Stimulated activated naive CD8-positive, alpha-beta T cell treated with anti-CD3 and anti-CD28 coated beads, Interleukin-15, amount 100 ng/mL, for 72 hours (primary cell): ENCODE data around the gene STEAP3.
A peak's percentile ranks its signal among the peaks of the same experiment; 100 is the strongest.

Experiments used
- ATAC-seq: fragments of 150-1000 bp; cut with Tn5 transposase; 2 replicates; pipeline ENCODE4 v1.10.0; 2021; ENCODE audit warnings: mild to moderate bottlenecking, moderate library complexity
- DNase-seq, 2 donors: peaks; one replicate each; pipeline ENCODE4 v3.0.0; 2021 to 2022
- H3K27ac Mint-ChIP-seq, 2 donors: one replicate each; pipeline ENCODE4 v1.8.0; 2022; ENCODE audit warnings: mild to moderate bottlenecking in 2 of 2, mixed read lengths in 2 of 2, moderate library complexity in 2 of 2
- H3K27me3 Mint-ChIP-seq: one replicate; pipeline ENCODE4 v1.8.0; 2022; ENCODE audit warnings: mixed read lengths
- H3K4me1 Mint-ChIP-seq: one replicate; pipeline ENCODE4 v1.8.0; 2022; ENCODE audit warnings: mild to moderate bottlenecking, mixed read lengths
- H3K4me3 Mint-ChIP-seq, 2 donors: one replicate each; pipeline ENCODE4 v1.8.0; 2022; ENCODE audit warnings: mild to moderate bottlenecking in 2 of 2, mixed read lengths in 2 of 2, moderate library complexity in 1 of 2
- H3K9me3 Mint-ChIP-seq, 2 donors: one replicate each; pipeline ENCODE4 v1.8.0; 2022; ENCODE audit warnings: mixed read lengths in 2 of 2

The STEAP3 gene

GRCh38 chr2:119214453-119215037 lies 9.1 kb upstream of the STEAP3 start:
- no peaks in the 10 kb centered on the region for H3K9me3 Mint-ChIP-seq
- peaks cover 33% of the 10 kb centered on the region for H3K27me3 Mint-ChIP-seq
- H3K4me3 Mint-ChIP-seq, result no peak overlapping the region
- peaks cover 6% of the 10 kb centered on the region for H3K4me1 Mint-ChIP-seq
- H3K27ac Mint-ChIP-seq, result no peak overlapping the region
- ATAC-seq (no peak), DNase-seq (no peak)

- H3K27me3 Mint-ChIP-seq, result peaks cover 48% of the 10 kb centered on the region
- ATAC-seq (no peak), DNase-seq (no peak)
- H3K4me1 Mint-ChIP-seq, result peaks cover 6% of the 10 kb centered on the region
- H3K4me3 Mint-ChIP-seq, result no peak overlapping the region
- H3K9me3 Mint-ChIP-seq, result no peaks in the 10 kb centered on the region
- no peak overlapping the region for H3K27ac Mint-ChIP-seq
These were observed 6.6 kb upstream of the STEAP3 start for GRCh38 chr2:119216994-119217393.

- Mint-ChIP-seq H3K9me3 (no peaks in the 10 kb centered on the region), H3K27me3 (peaks cover 56% of the 10 kb centered on the region), H3K27ac (peak overlapping the region; percentile 38 to 69), H3K4me3 (no peak overlapping the region), H3K4me1 (peaks cover 6% of the 10 kb centered on the region)
- ATAC-seq (no peak), DNase-seq (peak in 1 of 2 donors; percentile 18)
These were observed 5.1 kb upstream of the STEAP3 start for GRCh38 chr2:119218478-119219064.

- Mint-ChIP-seq H3K4me1 (peaks cover 6% of the 10 kb centered on the region), H3K27ac (no peak overlapping the region)
- ATAC-seq, result no peak
These were observed 3.8 kb upstream of the STEAP3 start for GRCh38 chr2:119219873-119220272.

GRCh38 chr2:119220720-119221301 lies 2.8 kb upstream of the STEAP3 start:
- no peaks in the 10 kb centered on the region for H3K9me3 Mint-ChIP-seq
- H3K4me3 Mint-ChIP-seq, result no peak overlapping the region
- no peak overlapping the region for H3K27ac Mint-ChIP-seq
- H3K4me1 Mint-ChIP-seq, result peaks cover 6% of the 10 kb centered on the region
- DNase-seq (no peak), ATAC-seq (no peak)
- H3K27me3 Mint-ChIP-seq, result peaks cover 74% of the 10 kb centered on the region

More at GRCh38 chr2:119219873-119220272, 3.8 kb upstream of the STEAP3 start:
- Mint-ChIP-seq H3K9me3 (no peaks in the 10 kb centered on the region), H3K4me3 (no peak overlapping the region), H3K27me3 (peaks cover 65% of the 10 kb centered on the region)
- DNase-seq, result no peak

- Mint-ChIP-seq H3K4me1 (peaks cover 6% of the 10 kb centered on the region), H3K4me3 (no peak overlapping the region), H3K9me3 (no peaks in the 10 kb centered on the region), H3K27me3 (peaks cover 82% of the 10 kb centered on the region), H3K27ac (no peak overlapping the region)
- DNase-seq (no peak), ATAC-seq (no peak)
These were observed 2.0 kb upstream of the STEAP3 start for GRCh38 chr2:119221609-119222008.

- no peak for DNase-seq
- peaks cover 6% of the 10 kb centered on the region for H3K4me1 Mint-ChIP-seq
- H3K4me3 Mint-ChIP-seq, result no peak overlapping the region
- no peaks in the 10 kb centered on the region for H3K9me3 Mint-ChIP-seq
- no peak overlapping the region for H3K27ac Mint-ChIP-seq
- no peak for ATAC-seq
- H3K27me3 Mint-ChIP-seq, result peaks cover 88% of the 10 kb centered on the region
These were observed 1.4 kb upstream of the STEAP3 start for GRCh38 chr2:119222213-119222612.

GRCh38 chr2:119222863-119223520 lies 642 bp upstream of the STEAP3 start:
- Mint-ChIP-seq H3K27me3 (peaks cover 87% of the 10 kb centered on the region), H3K4me3 (peak overlapping the region in 1 of 2 donors; percentile 58), H3K4me1 (peaks cover 6% of the 10 kb centered on the region), H3K9me3 (no peaks in the 10 kb centered on the region), H3K27ac (no peak overlapping the region)
- no peak for DNase-seq
- ATAC-seq, result peak; percentile 6

GRCh38 chr2:119224391-119225104 lies 914 bp downstream of the STEAP3 start:
- ATAC-seq, result no peak
- no peaks in the 10 kb centered on the region for H3K9me3 Mint-ChIP-seq
- H3K4me3 Mint-ChIP-seq, result peak overlapping the region in 1 of 2 donors; percentile 15
- H3K27ac Mint-ChIP-seq, result no peak overlapping the region
- peaks cover 71% of the 10 kb centered on the region for H3K27me3 Mint-ChIP-seq
- H3K4me1 Mint-ChIP-seq, result no peaks in the 10 kb centered on the region
- DNase-seq, result no peak

- DNase-seq (no peak), ATAC-seq (no peak)
- Mint-ChIP-seq H3K9me3 (no peaks in the 10 kb centered on the region), H3K27me3 (peaks cover 64% of the 10 kb centered on the region), H3K4me3 (no peak overlapping the region), H3K4me1 (no peaks in the 10 kb centered on the region), H3K27ac (no peak overlapping the region)
These were observed 1.7 kb downstream of the STEAP3 start for GRCh38 chr2:119225105-119225865.

GRCh38 chr2:119225926-119226325 lies 2.3 kb downstream of the STEAP3 start:
- peaks cover 57% of the 10 kb centered on the region for H3K27me3 Mint-ChIP-seq
- no peaks in the 10 kb centered on the region for H3K4me1 Mint-ChIP-seq
- no peak overlapping the region for H3K4me3 Mint-ChIP-seq
- no peak for ATAC-seq
- no peak overlapping the region for H3K27ac Mint-ChIP-seq
- no peaks in the 10 kb centered on the region for H3K9me3 Mint-ChIP-seq
- no peak for DNase-seq

GRCh38 chr2:119227346-119227745 lies 3.7 kb downstream of the STEAP3 start:
- DNase-seq, result no peak
- ATAC-seq, result no peak
- Mint-ChIP-seq H3K4me1 (peaks cover 8% of the 10 kb centered on the region), H3K4me3 (no peak overlapping the region), H3K27me3 (peaks cover 43% of the 10 kb centered on the region), H3K9me3 (no peaks in the 10 kb centered on the region), H3K27ac (no peak overlapping the region)

GRCh38 chr2:119228136-119228535 lies 4.5 kb downstream of the STEAP3 start:
- ATAC-seq, result no peak
- Mint-ChIP-seq H3K4me3 (no peak overlapping the region), H3K9me3 (no peaks in the 10 kb centered on the region), H3K4me1 (peaks cover 14% of the 10 kb centered on the region), H3K27me3 (peaks cover 35% of the 10 kb centered on the region), H3K27ac (no peak overlapping the region)
- DNase-seq, result no peak

GRCh38 chr2:119228964-119229363 lies 5.3 kb downstream of the STEAP3 start:
- peaks cover 32% of the 10 kb centered on the region for H3K27me3 Mint-ChIP-seq
- no peak overlapping the region for H3K4me3 Mint-ChIP-seq
- H3K27ac Mint-ChIP-seq, result no peak overlapping the region
- no peaks in the 10 kb centered on the region for H3K9me3 Mint-ChIP-seq
- DNase-seq, result no peak
- peaks cover 14% of the 10 kb centered on the region for H3K4me1 Mint-ChIP-seq
- ATAC-seq, result no peak

- peak overlapping the region in 1 of 2 donors; percentile 65 for H3K27ac Mint-ChIP-seq
- H3K27me3 Mint-ChIP-seq, result peaks cover 25% of the 10 kb centered on the region
- H3K4me3 Mint-ChIP-seq, result no peak overlapping the region
These were observed 6.1 kb downstream of the STEAP3 start for GRCh38 chr2:119229716-119230115.

More at GRCh38 chr2:119229716-119230115, 6.1 kb downstream of the STEAP3 start:
- DNase-seq (no peak), ATAC-seq (no peak)
- no peaks in the 10 kb centered on the region for H3K9me3 Mint-ChIP-seq
- H3K4me1 Mint-ChIP-seq, result peaks cover 14% of the 10 kb centered on the region
